T-helper 2 cell treated with Interferon-gamma antibody and Interleukin-4, amounts not matched to agents 5 μg/mL and 100 μg/mL, for 36 hours (primary cell): Measurements from ENCODE around the gene RERG.

Experiments
- DNase-seq: peaks from one replicate; pipeline ENCODE4 v3.0.0; 2021; ENCODE audit warnings: low spot score
- H3K27ac Mint-ChIP-seq: one replicate; pipeline ENCODE4 v1.8.0; 2021; ENCODE audit warnings: mild to moderate bottlenecking, mixed read lengths
- H3K27me3 Mint-ChIP-seq: one replicate; pipeline ENCODE4 v1.8.0; 2021; ENCODE audit warnings: low read depth, mixed read lengths
- H3K36me3 Mint-ChIP-seq: one replicate; pipeline ENCODE4 v1.8.0; 2021; ENCODE audit warnings: low read depth, mixed read lengths
- H3K4me1 Mint-ChIP-seq: one replicate; pipeline ENCODE4 v1.8.0; 2021; ENCODE audit warnings: low read depth, mixed read lengths
- H3K4me3 Mint-ChIP-seq: one replicate; pipeline ENCODE4 v1.8.0; 2022; ENCODE audit warnings: mild to moderate bottlenecking, moderate library complexity, mixed read lengths
- H3K9me3 Mint-ChIP-seq: one replicate; pipeline ENCODE4 v1.8.0; 2021; ENCODE audit warnings: mixed read lengths

The RERG gene

GRCh38 chr12:15192720-15193119 is 28.5 kb downstream of the RERG start:
- no peaks in the 10 kb centered on the region for H3K36me3 Mint-ChIP-seq
- H3K27ac Mint-ChIP-seq, result no peak overlapping the region
- H3K4me3 Mint-ChIP-seq, result no peak overlapping the region
- no peaks in the 10 kb centered on the region for H3K9me3 Mint-ChIP-seq
- DNase-seq, result no peak
- no peaks in the 10 kb centered on the region for H3K4me1 Mint-ChIP-seq
- peaks cover 9% of the 10 kb centered on the region for H3K27me3 Mint-ChIP-seq

GRCh38 chr12:15188127-15188526 is 33.1 kb downstream of the RERG start:
- Mint-ChIP-seq H3K27ac (no peak overlapping the region), H3K4me3 (no peak overlapping the region), H3K36me3 (no peaks in the 10 kb centered on the region), H3K4me1 (no peaks in the 10 kb centered on the region), H3K9me3 (no peaks in the 10 kb centered on the region), H3K27me3 (peaks cover 2% of the 10 kb centered on the region)
- no peak for DNase-seq

GRCh38 chr12:15186597-15186996 is 34.6 kb downstream of the RERG start:
- H3K36me3 Mint-ChIP-seq, result no peaks in the 10 kb centered on the region
- H3K4me1 Mint-ChIP-seq, result no peaks in the 10 kb centered on the region

GRCh38 chr12:15184484-15184883 is 36.7 kb downstream of the RERG start:
- Mint-ChIP-seq H3K27me3 (peaks cover 2% of the 10 kb centered on the region), H3K4me3 (no peak overlapping the region), H3K27ac (no peak overlapping the region), H3K36me3 (no peaks in the 10 kb centered on the region), H3K9me3 (no peaks in the 10 kb centered on the region), H3K4me1 (no peaks in the 10 kb centered on the region)
- no peak for DNase-seq

More at GRCh38 chr12:15186597-15186996, 34.6 kb downstream of the RERG start:
- H3K9me3 Mint-ChIP-seq, result no peaks in the 10 kb centered on the region
- no peak for DNase-seq
- no peak overlapping the region for H3K27ac Mint-ChIP-seq
- H3K27me3 Mint-ChIP-seq, result no peaks in the 10 kb centered on the region
- H3K4me3 Mint-ChIP-seq, result no peak overlapping the region

- Mint-ChIP-seq H3K9me3 (no peaks in the 10 kb centered on the region), H3K36me3 (no peaks in the 10 kb centered on the region), H3K4me1 (no peaks in the 10 kb centered on the region), H3K27ac (no peak overlapping the region), H3K27me3 (peaks cover 2% of the 10 kb centered on the region), H3K4me3 (no peak overlapping the region)
- DNase-seq, result no peak
Measured at GRCh38 chr12:15183821-15184220, 37.4 kb downstream of the RERG start.

GRCh38 chr12:15181017-15181683 is 40.1 kb downstream of the RERG start:
- H3K4me1 Mint-ChIP-seq, result no peaks in the 10 kb centered on the region
- H3K4me3 Mint-ChIP-seq, result no peak overlapping the region
- no peak overlapping the region for H3K27ac Mint-ChIP-seq
- no peak for DNase-seq
- H3K27me3 Mint-ChIP-seq, result peaks cover 4% of the 10 kb centered on the region
- no peaks in the 10 kb centered on the region for H3K36me3 Mint-ChIP-seq
- no peaks in the 10 kb centered on the region for H3K9me3 Mint-ChIP-seq

- Mint-ChIP-seq H3K4me1 (no peaks in the 10 kb centered on the region), H3K36me3 (no peaks in the 10 kb centered on the region), H3K27me3 (peaks cover 8% of the 10 kb centered on the region), H3K9me3 (no peaks in the 10 kb centered on the region), H3K27ac (no peak overlapping the region), H3K4me3 (no peak overlapping the region)
- no peak for DNase-seq
Measured at GRCh38 chr12:15180325-15180724, 40.9 kb downstream of the RERG start.

- Mint-ChIP-seq H3K4me3 (no peak overlapping the region), H3K4me1 (no peaks in the 10 kb centered on the region), H3K27ac (no peak overlapping the region), H3K27me3 (peaks cover 8% of the 10 kb centered on the region), H3K36me3 (no peaks in the 10 kb centered on the region), H3K9me3 (no peaks in the 10 kb centered on the region)
- no peak for DNase-seq
Measured at GRCh38 chr12:15179672-15180071, 41.5 kb downstream of the RERG start.

- Mint-ChIP-seq H3K4me3 (no peak overlapping the region), H3K36me3 (no peaks in the 10 kb centered on the region), H3K9me3 (no peaks in the 10 kb centered on the region), H3K27me3 (peaks cover 8% of the 10 kb centered on the region), H3K27ac (no peak overlapping the region), H3K4me1 (no peaks in the 10 kb centered on the region)
- no peak for DNase-seq
Measured at GRCh38 chr12:15173142-15173541, 48.1 kb downstream of the RERG start.

GRCh38 chr12:15172060-15172822 is 49.0 kb downstream of the RERG start:
- no peak overlapping the region for H3K4me3 Mint-ChIP-seq
- H3K27me3 Mint-ChIP-seq, result peaks cover 8% of the 10 kb centered on the region
- no peak overlapping the region for H3K27ac Mint-ChIP-seq
- DNase-seq, result no peak
- H3K9me3 Mint-ChIP-seq, result no peaks in the 10 kb centered on the region
- no peaks in the 10 kb centered on the region for H3K4me1 Mint-ChIP-seq
- H3K36me3 Mint-ChIP-seq, result no peaks in the 10 kb centered on the region

- Mint-ChIP-seq H3K4me3 (no peak overlapping the region), H3K27me3 (peaks cover 6% of the 10 kb centered on the region), H3K9me3 (no peaks in the 10 kb centered on the region), H3K36me3 (no peaks in the 10 kb centered on the region), H3K4me1 (no peaks in the 10 kb centered on the region), H3K27ac (no peak overlapping the region)
- no peak for DNase-seq
Measured at GRCh38 chr12:15171012-15171655, 50.1 kb downstream of the RERG start.

- no peak for DNase-seq
- Mint-ChIP-seq H3K4me3 (no peak overlapping the region), H3K27ac (no peak overlapping the region), H3K27me3 (no peaks in the 10 kb centered on the region), H3K4me1 (no peaks in the 10 kb centered on the region), H3K36me3 (no peaks in the 10 kb centered on the region), H3K9me3 (no peaks in the 10 kb centered on the region)
Measured at GRCh38 chr12:15168026-15168678, 53.1 kb downstream of the RERG start.

- DNase-seq, result no peak
- H3K36me3 Mint-ChIP-seq, result no peaks in the 10 kb centered on the region
- no peaks in the 10 kb centered on the region for H3K4me1 Mint-ChIP-seq
- H3K9me3 Mint-ChIP-seq, result no peaks in the 10 kb centered on the region
- H3K27me3 Mint-ChIP-seq, result no peaks in the 10 kb centered on the region
- no peak overlapping the region for H3K4me3 Mint-ChIP-seq
- no peak overlapping the region for H3K27ac Mint-ChIP-seq
Measured at GRCh38 chr12:15165012-15165659, 56.1 kb downstream of the RERG start.
